GM21825 (cell line): Measurements from ENCODE around the gene VGLL3.
"Not testable (repeated sequence)": the region's sequence is repeated elsewhere in the genome, so short reads cannot be mapped to it uniquely, and the experiment has no call there.

ENCODE experiments used
- ATAC-seq: cut with Tn5 transposase; IDR thresholded peaks from one replicate; pipeline ENCODE4 v1.9.1; 2021; ENCODE audit warnings: mild to moderate bottlenecking, moderate library complexity; ENCODE audit not compliant: unreplicated experiment

The VGLL3 gene, protein sequence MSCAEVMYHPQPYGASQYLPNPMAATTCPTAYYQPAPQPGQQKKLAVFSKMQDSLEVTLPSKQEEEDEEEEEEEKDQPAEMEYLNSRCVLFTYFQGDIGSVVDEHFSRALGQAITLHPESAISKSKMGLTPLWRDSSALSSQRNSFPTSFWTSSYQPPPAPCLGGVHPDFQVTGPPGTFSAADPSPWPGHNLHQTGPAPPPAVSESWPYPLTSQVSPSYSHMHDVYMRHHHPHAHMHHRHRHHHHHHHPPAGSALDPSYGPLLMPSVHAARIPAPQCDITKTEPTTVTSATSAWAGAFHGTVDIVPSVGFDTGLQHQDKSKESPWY

GRCh38 chr3:86990734-86991481, at the start of gene VGLL3:
TSS of gene VGLL3 (minus strand) at chr3:86991149. CDS start at chr3:86990743, 406 bp downstream.
- no peak for ATAC-seq

DNA sequence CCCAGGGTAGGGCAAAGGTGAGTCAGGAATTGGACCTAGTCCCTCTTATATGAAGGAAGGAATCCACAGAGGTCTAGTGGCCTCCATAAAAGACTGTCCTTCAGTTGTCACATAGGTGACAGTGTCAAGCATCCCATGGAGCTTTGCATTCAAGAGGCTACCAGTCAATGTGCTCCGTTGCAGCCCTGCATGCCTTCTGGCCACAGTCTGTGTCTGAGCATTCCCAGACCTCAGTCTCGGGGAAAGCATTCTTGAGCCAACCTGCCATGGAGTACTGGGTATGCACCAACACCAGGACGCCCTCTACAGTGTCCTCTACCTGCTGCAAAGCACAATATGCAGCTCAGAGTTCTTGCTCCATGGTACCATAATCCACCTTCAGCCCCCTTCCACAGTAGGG, 46.7 kb upstream of the VGLL3 start:
- no peak for ATAC-seq

DNA sequence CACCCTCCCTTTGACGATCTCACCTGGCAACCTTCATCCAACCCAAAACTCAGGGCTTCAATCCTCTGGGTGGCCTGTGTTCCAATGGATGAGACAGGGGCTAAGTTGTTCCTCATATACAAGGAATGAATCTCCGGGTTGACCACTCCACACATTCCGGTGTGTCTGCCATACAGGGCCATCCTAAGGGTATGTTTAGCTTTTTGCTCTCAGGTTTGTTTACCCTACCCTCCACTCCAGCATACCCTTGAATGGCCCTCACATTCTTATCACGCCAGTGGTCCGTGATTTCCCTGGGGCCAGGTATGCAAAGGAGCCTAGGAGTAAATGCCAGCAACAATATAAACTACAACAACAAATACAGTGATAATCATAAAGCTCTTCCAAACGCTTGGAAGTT, 45.7 kb upstream of the VGLL3 start:
- ATAC-seq: no peak

DNA sequence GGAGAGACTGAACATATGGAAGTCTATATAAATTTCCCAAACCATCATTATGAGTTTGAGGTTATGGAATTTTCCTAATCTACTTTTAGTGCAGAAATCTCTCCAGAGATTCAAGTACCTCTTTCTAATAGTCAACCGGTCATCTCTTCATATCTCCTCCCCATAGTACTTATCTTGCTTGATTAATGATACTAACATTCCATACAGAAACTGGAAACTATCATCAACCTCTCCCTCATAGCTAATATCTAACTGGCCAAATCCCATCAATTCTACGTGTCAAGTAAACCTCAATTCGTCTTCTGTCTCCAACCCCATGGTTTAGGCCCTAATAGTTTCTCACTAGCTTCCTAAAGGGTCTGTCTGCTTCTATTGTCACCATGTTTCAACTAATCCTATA, 44.4 kb upstream of the VGLL3 start:
- no peak for ATAC-seq

GRCh38 chr3:87033205-87033604, 42.3 kb upstream of the VGLL3 start:
- no peak for ATAC-seq

DNA sequence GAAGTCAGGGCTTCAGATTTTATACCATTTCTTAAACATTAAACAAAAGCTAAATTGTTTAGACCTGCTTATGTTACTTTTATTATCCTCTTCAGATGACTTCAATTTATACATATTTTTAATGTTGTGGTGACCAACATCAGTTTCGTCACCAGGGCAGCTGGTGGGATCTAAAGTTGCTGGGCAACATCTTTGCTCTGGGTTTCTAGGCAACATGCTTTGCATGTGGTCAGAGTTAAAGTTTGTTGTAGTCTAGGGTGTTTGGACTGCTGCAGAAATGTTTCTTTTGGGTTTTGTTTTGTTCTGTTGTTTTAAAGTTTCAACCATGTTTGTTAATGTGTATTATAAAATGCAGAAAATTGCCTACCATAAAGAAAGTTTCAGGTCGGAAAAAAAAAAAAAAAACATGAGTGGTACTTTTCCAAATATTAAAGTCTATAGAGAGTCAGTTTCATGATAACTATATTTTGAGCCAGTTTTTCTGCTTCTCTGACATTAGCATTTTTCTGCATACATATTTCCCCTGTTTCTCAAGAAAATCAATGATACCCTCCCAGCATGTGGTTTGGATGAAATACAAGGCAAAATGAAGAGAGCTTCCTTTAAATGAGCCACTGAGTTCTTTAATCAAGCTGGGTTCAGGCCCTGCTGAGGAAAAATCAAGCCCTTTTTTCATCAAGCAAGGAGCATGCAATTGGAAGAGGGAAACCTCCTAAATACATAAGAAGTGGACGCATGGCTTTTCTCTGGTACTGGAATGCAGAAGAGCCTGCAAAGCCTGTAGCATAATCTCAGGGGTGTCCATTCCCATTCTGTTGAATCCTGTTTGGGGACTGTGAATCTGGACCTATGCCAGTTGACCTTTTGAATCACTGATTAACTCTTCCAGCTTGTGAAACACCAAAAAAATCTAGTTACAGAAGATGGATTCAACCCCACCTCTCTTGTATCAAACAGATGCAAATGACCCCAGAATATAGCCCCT, 35.0 kb upstream of the VGLL3 start:
- no peak for ATAC-seq

- ATAC-seq: not testable (repeated sequence)
These were observed 26.4 kb upstream of the VGLL3 start for GRCh38 chr3:87017370-87017769.

GRCh38 chr3:87009271-87009670, 18.3 kb upstream of the VGLL3 start:
- no peak for ATAC-seq

DNA sequence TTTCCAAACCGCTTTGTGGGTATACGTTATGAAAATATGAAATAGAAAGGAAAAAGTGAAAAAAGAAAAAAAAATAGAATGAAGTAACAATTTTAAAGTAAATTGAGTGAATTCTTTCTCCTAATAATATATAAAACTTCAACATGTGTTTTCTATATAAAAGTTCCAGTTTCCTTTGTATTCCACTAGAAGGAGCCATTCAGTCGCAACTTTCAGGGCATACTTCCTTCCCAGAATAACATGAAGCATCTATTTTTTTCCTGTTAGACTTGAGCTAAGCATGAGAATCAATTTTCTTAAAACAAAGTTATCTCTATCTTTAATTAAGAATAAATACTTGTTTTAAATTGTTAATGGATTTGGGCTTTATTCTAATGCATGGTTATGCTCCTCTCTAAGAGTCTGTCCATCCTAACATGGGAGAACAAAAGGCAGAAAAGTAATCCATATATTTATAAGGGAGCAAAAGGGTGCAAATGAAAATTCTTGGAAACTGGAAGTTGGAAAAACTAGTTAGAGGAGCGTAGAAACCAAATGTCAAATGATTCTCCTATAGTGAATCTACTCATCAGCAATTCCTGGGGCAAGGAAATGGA, 16.0 kb upstream of the VGLL3 start:
- ATAC-seq: no peak

GRCh38 chr3:87004883-87005282, 13.9 kb upstream of the VGLL3 start:
- no peak for ATAC-seq

GRCh38 chr3:87002346-87002745, 11.4 kb upstream of the VGLL3 start:
- no peak for ATAC-seq

DNA sequence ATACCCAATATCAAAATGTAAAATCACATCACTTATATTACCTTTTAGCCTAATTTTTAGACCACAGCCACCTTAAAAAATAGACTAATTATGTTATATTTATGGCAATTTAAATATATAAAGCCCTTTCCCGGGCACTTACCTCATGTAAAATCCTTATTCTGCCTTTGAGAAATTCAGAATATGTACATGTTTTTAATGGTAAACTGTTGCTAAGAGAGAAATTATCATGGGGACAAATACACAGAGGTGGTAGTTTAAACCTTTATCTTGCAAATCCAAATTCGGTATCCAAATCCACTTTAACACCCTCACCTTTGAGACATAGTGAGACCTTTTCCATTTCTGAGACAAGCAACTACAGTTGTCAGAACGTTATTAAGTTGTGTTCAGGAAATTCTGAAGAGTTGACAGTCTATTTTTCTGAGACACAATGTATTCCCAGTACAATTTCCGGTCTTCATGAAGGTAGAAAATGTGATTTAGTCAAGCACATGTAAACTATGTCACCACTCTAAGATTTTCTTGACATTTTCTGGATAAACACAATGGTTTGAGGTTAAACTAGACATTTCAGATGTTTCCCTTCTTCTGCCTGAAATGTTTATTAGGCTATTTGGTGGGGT, 10.6 kb upstream of the VGLL3 start:
- ATAC-seq: no peak

GRCh38 chr3:87000940-87001339, 10.0 kb upstream of the VGLL3 start:
- ATAC-seq: no peak

DNA sequence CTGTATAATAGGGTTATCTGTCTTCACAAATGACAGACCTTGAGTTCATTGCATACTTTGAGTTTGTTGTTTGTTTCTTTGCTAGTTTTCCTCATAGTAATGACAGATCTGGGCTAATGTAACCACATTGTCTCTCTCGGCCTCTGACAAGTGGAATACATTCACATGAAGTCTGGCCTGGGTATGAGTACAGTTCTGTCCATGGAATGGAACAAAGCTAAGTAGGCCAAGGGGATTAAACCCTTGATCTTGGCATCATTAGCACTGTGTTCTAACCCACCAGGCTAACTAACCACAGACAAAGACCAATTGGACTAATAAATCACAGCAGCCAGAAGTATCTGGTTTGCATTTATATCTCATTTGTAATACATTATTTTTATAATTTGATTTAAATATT, 7.6 kb upstream of the VGLL3 start:
- ATAC-seq: no peak

- no peak for ATAC-seq
These were observed 5.5 kb upstream of the VGLL3 start for GRCh38 chr3:86996261-86996955.

DNA sequence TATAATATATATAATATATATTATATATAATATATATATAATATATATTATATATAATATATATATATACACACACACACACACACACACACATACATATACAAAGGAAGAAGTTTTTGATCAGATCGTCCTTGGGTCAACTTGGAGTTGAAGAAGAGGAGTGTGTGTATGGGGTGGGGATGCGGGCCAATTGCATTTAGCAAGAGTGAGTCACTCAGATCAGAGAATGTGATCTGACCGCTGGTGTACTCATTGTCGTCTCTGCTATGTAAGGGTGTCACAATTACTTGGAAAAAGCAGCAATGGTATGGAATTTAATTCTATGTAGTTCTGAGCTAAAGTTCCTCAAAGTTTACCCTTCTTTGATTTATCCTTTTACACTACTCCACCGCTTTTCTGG, 4.6 kb upstream of the VGLL3 start:
- ATAC-seq: no peak

DNA sequence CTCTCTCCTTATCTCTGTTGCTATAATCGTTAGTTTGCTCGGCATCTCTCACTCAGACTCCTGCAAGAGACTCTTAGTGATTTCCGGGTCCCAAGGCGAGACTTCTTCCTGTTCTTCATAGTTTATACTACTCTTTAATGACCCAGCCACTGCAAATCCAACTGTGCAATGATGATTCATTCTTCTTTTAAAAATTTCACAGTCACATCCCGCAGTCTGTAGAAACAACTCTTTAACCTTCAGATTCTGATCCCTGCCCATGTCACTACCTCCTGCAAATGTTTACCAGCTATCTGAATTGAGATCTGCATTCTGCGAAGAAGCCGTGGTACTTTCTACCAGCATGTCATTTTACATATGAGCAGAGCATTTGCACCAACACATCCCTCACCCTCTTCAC, 2.8 kb upstream of the VGLL3 start:
- ATAC-seq: no peak

- no peak for ATAC-seq
These were observed 989 bp upstream of the VGLL3 start for GRCh38 chr3:86991840-86992435.

DNA sequence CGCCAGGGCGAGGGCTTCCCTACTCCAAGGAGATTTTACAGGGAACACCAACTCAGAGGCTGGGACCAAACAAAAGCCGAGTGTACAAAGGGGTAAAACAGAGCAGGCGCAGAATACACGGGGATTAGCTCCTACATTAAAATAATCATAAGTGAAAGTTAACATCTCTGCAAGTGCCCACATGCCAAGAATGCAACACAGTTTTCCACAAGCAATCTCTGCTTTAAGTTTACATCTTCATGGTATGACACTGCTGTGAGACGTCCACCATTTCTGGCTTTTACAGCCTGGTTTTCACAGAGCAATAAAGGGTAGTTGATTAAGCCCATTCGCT, 500 bp upstream of the VGLL3 start:
- no peak for ATAC-seq
